Sigmoid colon (tissue), 4 donors: ENCODE data around the gene ENAH.

Source experiments
- EP300 ChIP-seq, 4 donors: sonication (generic); formaldehyde crosslinking; IDR thresholded peaks; one replicate each; pipeline ENCODE4 v1.6.1; 2017; ENCODE audit warnings: antibody characterized with exemption in 4 of 4
- POLR2A ChIP-seq, 2 donors: fragments of 450-650 bp; IDR thresholded peaks; one replicate each; pipeline ENCODE4 v1.6.1; 2016; ENCODE audit warnings: antibody characterized with exemption in 2 of 2, mild to moderate bottlenecking in 2 of 2, moderate library complexity in 2 of 2
- POLR2AphosphoS5 ChIP-seq, 4 donors: sonication (generic); formaldehyde crosslinking; IDR thresholded peaks; one replicate each; pipeline ENCODE4 v1.6.1; 2017; ENCODE audit warnings: antibody characterized with exemption in 4 of 4
- TF ChIP-seq, protein P1 (sequence below), 4 experiments: fragments of 450-650 bp in 3 of 4; fragments of 200-600 bp in 1 of 4; IDR thresholded peaks; one replicate each; pipeline ENCODE4 v1.5.1; 2016 to 2019; ENCODE audit warnings: antibody characterized with exemption in 4 of 4, mild to moderate bottlenecking in 3 of 4, moderate library complexity in 2 of 4

DNA sequence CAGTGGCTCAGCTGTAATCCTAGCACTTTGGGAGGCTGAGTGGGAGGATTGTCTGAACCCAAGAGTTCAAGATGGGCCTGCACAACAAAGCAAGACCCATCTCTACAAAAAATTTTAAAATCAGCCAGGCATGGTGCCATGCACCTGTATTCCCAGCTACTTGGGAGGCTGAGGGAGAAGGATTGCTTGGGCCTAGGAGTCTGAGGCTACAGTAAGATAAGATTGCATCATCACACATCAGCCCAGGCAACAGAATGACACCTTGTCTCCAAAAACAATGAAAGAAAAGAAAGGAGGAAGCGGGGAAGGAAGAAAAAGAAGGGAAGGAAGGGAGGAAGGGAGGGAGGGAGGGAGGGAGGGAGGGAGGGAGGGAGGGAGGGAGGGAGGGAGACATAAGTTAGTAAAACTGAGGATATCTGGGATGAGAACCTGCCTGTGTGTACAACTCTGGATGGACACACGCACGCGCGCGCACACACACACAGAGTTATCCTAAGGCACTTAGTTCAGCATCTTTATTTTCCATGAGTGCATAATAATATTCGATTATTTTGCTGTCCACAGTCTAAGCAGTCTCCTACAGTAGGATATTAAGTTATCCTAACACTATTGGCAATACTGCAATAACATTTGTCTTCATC, 132.2 kb downstream of the ENAH start:
- TF ChIP-seq, protein P1, sequence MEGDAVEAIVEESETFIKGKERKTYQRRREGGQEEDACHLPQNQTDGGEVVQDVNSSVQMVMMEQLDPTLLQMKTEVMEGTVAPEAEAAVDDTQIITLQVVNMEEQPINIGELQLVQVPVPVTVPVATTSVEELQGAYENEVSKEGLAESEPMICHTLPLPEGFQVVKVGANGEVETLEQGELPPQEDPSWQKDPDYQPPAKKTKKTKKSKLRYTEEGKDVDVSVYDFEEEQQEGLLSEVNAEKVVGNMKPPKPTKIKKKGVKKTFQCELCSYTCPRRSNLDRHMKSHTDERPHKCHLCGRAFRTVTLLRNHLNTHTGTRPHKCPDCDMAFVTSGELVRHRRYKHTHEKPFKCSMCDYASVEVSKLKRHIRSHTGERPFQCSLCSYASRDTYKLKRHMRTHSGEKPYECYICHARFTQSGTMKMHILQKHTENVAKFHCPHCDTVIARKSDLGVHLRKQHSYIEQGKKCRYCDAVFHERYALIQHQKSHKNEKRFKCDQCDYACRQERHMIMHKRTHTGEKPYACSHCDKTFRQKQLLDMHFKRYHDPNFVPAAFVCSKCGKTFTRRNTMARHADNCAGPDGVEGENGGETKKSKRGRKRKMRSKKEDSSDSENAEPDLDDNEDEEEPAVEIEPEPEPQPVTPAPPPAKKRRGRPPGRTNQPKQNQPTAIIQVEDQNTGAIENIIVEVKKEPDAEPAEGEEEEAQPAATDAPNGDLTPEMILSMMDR (IDR thresholded peaks at IDR 0.05), result no peak
- TF ChIP-seq POLR2AphosphoS5 (IDR thresholded peaks at IDR 0.05) (no peak), POLR2A (IDR thresholded peaks at IDR 0.05) (no peak), EP300 (IDR thresholded peaks at IDR 0.05) (no peak)
